ENCODE measurements around the gene TSR3. TPM values are rescaled to one million over a fixed set of nuclear protein-coding genes. Genes with fewer than 3 reads are reported as not detected.
"Not testable (repeated sequence)": the region's sequence is repeated elsewhere in the genome, so short reads cannot be mapped to it uniquely, and the experiment has no call there.

The TSR3 gene
- total and polyA plus RNA-seq, 2 of the 13 experiments (the other 11 are each of a cell fraction or from before 2014, with no cell fraction given): 24.2 to 51.0 TPM

DNA sequence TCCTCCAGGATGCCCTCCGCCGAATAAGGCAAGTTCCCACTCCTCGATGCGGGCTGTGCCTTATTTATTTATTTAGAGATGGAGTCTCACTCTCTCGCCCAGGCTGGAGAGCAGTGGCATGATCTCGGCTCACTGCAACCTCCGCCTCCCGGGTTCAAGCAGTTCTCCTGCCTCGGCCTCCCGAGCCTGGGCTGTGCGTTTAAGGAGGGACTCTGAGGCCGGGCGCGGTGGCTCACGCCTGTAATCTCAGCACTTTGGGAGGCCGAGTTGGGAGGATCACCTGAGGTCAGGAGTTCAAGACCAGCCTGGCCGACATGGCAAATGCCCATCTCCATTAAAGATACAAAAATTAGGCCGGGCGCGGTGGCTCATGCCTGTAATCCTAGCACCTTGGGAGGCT is 23.5 kb downstream of the TSR3 start:
- peaks cover 2 to 16% of the 10 kb centered on the region in 2 experiments; a peak in 3 of 5 replicates for H3K36me3 ChIP-seq (replicated peaks in 1 of 2; ENCODE audit: control insufficient read depth in 1 of 2, insufficient read depth in 2 of 2, low read length in 2 of 2)
- DNase-seq (ENCODE audit: low spot score); intact Hi-C loops (cut with micrococcal nuclease; ENCODE audit: unreplicated experiment); H3K4me3 ChIP-seq (replicated peaks in 1 of 3; ENCODE audit: insufficient read depth in 1 of 3, low read depth in 2 of 3, low read length in 3 of 3); H3K79me2 ChIP-seq (ENCODE audit: insufficient read depth, low read length); H3K9ac ChIP-seq (ENCODE audit: insufficient read depth, low read depth, low read length); in situ Hi-C loops (cut with HindIII; ENCODE audit: extremely low pct_ligation_motif_present, low pct_unique_long_range_greater_than_20kb); H3K27ac ChIP-seq (ENCODE audit: extremely low read length, insufficient read depth, low read length); FAIRE-seq; BruUV-seq (replicated peaks); ATAC-seq; H3K27me3 ChIP-seq (ENCODE audit: control insufficient read depth in 1 of 2, insufficient read depth in 2 of 2, low read length in 2 of 2); POLR2A ChIA-PET; H3K4me2 ChIP-seq (ENCODE audit: low read depth, low read length); H3K9me3 ChIP-seq (ENCODE audit: low read length); H4K20me1 ChIP-seq (ENCODE audit: insufficient read depth, low read length); CTCF ChIA-PET (ENCODE audit: low intra/inter-chr PET ratio, low total read pairs); H2AFZ ChIP-seq (ENCODE audit: low read length): not testable (repeated sequence)
- TF ChIP-seq KDM2A (CRISPR knock-in tag; IDR thresholded peaks at IDR 0.05; ENCODE audit: borderline replicate concordance, low read depth): 0 out of 2 replicates have a peak, but pooled peaks have one; percentile 3
- 87% methylated on average over 8 of the region's 20 CpGs for WGBS (ENCODE audit: low lambda C conversion rate)
- H3K4me1 ChIP-seq (ENCODE audit: insufficient read depth, low read length): peaks cover 23% of the 10 kb centered on the region

DNA sequence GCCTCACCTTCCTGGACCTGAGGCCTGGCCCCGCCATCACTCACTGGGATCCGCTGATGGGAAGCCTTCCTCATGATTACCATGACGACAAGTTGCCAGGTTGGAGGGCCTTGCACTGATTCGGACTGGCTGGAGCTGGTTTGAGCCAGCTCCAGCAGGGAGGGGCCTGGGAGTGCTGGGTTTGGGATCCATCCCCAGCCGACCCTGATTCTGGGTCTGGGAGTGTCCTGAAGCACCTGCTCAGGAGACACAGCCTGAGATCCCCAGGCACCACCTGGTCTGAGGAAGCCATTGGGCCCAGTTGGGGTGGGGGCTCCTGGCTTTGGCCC is 24.1 kb downstream of the TSR3 start:
- Histone ChIP-seq H3K79me2 (ENCODE audit: insufficient read depth, low read length) (no peaks in the 10 kb centered on the region), H3K9me3 (ENCODE audit: low read length) (no peaks in the 10 kb centered on the region), H3K4me3 (replicated peaks in 1 of 3; ENCODE audit: insufficient read depth in 1 of 3, low read depth in 2 of 3, low read length in 3 of 3) (no peak overlapping the region), H3K27me3 (ENCODE audit: control insufficient read depth in 1 of 2, insufficient read depth in 2 of 2, low read length in 2 of 2) (peaks cover under 1 to 4% of the 10 kb centered on the region in 2 experiments; a peak in 3 of 5 replicates), H3K4me2 (ENCODE audit: low read depth, low read length) (no peak overlapping the region), H3K4me1 (ENCODE audit: insufficient read depth, low read length) (peaks cover 18% of the 10 kb centered on the region), H3K36me3 (replicated peaks in 1 of 2; ENCODE audit: control insufficient read depth in 1 of 2, insufficient read depth in 2 of 2, low read length in 2 of 2) (peaks cover 3 to 17% of the 10 kb centered on the region in 2 experiments; a peak in 3 of 5 replicates), H3K27ac (ENCODE audit: extremely low read length, insufficient read depth, low read length) (no peak overlapping the region), H3K9ac (ENCODE audit: insufficient read depth, low read depth, low read length) (no peak overlapping the region), H4K20me1 (ENCODE audit: insufficient read depth, low read length) (no peaks in the 10 kb centered on the region), H2AFZ (ENCODE audit: low read length) (no peak overlapping the region)
- no peak for FAIRE-seq
- TF ChIP-seq CBFB (CRISPR knock-in tag; IDR thresholded peaks at IDR 0.05) (no peak), ZNF761 (CRISPR knock-in tag; conservative IDR thresholded peaks at IDR 0.05) (no peak), KDM2A (CRISPR knock-in tag; IDR thresholded peaks at IDR 0.05; ENCODE audit: borderline replicate concordance, low read depth) (peak; percentile 2; the same call in 1 of the 2 replicates)
- ATAC-seq: no peak
- WGBS (ENCODE audit: low lambda C conversion rate): 90% methylated on average over 3 of the region's 5 CpGs
- in situ Hi-C loops (cut with HindIII; ENCODE audit: extremely low pct_ligation_motif_present, low pct_unique_long_range_greater_than_20kb): no loop called here
- intact Hi-C loops (cut with micrococcal nuclease; ENCODE audit: unreplicated experiment): no loop called here
- ChIA-PET CTCF (ENCODE audit: low intra/inter-chr PET ratio, low total read pairs) (no interaction called here), POLR2A (no interaction called here)
- no TSS peak for BruUV-seq (replicated peaks)
- DNase-seq (ENCODE audit: low spot score): no peak
